Liver (tissue), 9 donors: ENCODE results near the gene PCDH1. TPM values are rescaled to one million over a fixed set of nuclear protein-coding genes. Genes with fewer than 3 reads are reported as not detected.

Source experiments
- DNase-seq: peaks from one replicate; pipeline ENCODE4 v3.0.0-alpha.2; 2017; ENCODE audit warnings: low spot score
- H3K27ac ChIP-seq, 2 donors: one replicate each; pipeline ENCODE4 v1.7.0; 2013; ENCODE audit warnings: inconsistent platforms in 2 of 2, low read length in 2 of 2, control low read depth in 1 of 2, low read depth in 1 of 2, mild to moderate bottlenecking in 1 of 2
- H3K27me3 ChIP-seq, 4 donors: one replicate each; pipeline versions ENCODE4 v1.6.1 to v1.7.0; 2013; ENCODE audit warnings: low read length in 3 of 4, inconsistent platforms in 1 of 4, mild to moderate bottlenecking in 1 of 4, moderate library complexity in 1 of 4; ENCODE audit not compliant: control insufficient read depth in 4 of 4, insufficient read depth in 4 of 4
- H3K36me3 ChIP-seq, 4 donors: one replicate each; pipeline versions ENCODE4 v1.6.1 to v1.7.0; 2013; ENCODE audit warnings: low read length in 3 of 4, mild to moderate bottlenecking in 3 of 4, low read depth in 1 of 4, moderate library complexity in 1 of 4; ENCODE audit not compliant: control insufficient read depth in 4 of 4, insufficient read depth in 3 of 4
- H3K4me1 ChIP-seq, 4 donors: one replicate each; pipeline versions ENCODE4 v1.6.1 to v1.7.0; 2013; ENCODE audit warnings: low read length in 3 of 4, mild to moderate bottlenecking in 3 of 4, moderate library complexity in 1 of 4; ENCODE audit not compliant: control insufficient read depth in 4 of 4, insufficient read depth in 4 of 4
- H3K4me3 ChIP-seq, 3 donors: one replicate each; pipeline versions ENCODE4 v1.6.1 to v1.7.0; 2013; ENCODE audit warnings: low read length in 3 of 3, control low read depth in 1 of 3, low read depth in 1 of 3, mild to moderate bottlenecking in 1 of 3
- H3K9ac ChIP-seq, 2 donors: one replicate each; pipeline ENCODE4 v1.7.0; 2013; ENCODE audit warnings: low read length in 2 of 2, mild to moderate bottlenecking in 2 of 2, moderate library complexity in 2 of 2, control low read depth in 1 of 2, low read depth in 1 of 2
- H3K9me3 ChIP-seq, 4 donors: one replicate each; pipeline versions ENCODE4 v1.6.1 to v1.7.0; 2013; ENCODE audit warnings: low read length in 3 of 4; ENCODE audit not compliant: control insufficient read depth in 4 of 4
- ATF3 ChIP-seq: IDR thresholded peaks from 2 replicates; pipeline ENCODE4 v1.6.1; 2016; ENCODE audit warnings: antibody characterized with exemption
- CTCF ChIP-seq: fragments of 150-350 bp; IDR thresholded peaks from 2 replicates; pipeline ENCODE4 v1.5.1; 2017; ENCODE audit warnings: improper control_type of control experiment, low read depth, low read length; ENCODE audit not compliant: missing input control
- EGR1 ChIP-seq, 2 donors: IDR thresholded peaks; 2 replicates each; pipeline ENCODE4 v1.6.1; 2016 to 2018; ENCODE audit warnings: antibody characterized with exemption in 2 of 2, low read depth in 2 of 2
- FOXA1 ChIP-seq: IDR thresholded peaks from 2 replicates; pipeline ENCODE4 v1.6.1; 2016; ENCODE audit warnings: antibody characterized with exemption
- FOXA2 ChIP-seq: IDR thresholded peaks from 2 replicates; pipeline ENCODE4 v1.6.1; 2016; ENCODE audit warnings: antibody characterized with exemption
- GABPA ChIP-seq, 2 donors: IDR thresholded peaks in 1 of 2; conservative IDR thresholded peaks in 1 of 2; 2 replicates each; pipeline ENCODE4 v1.6.1; 2016; ENCODE audit warnings: antibody characterized with exemption in 2 of 2, mild to moderate bottlenecking in 1 of 2, moderate library complexity in 1 of 2
- HNF4G ChIP-seq: IDR thresholded peaks from 2 replicates; pipeline ENCODE4 v1.6.1; 2016; ENCODE audit warnings: antibody characterized with exemption
- JUND ChIP-seq, 2 donors: IDR thresholded peaks; 2 replicates each; pipeline ENCODE4 v1.6.1; 2016; ENCODE audit warnings: antibody characterized with exemption in 2 of 2
- RAD21 ChIP-seq, 2 donors: IDR thresholded peaks; 2 replicates each; pipeline ENCODE4 v1.6.1; 2016; ENCODE audit warnings: antibody characterized with exemption in 2 of 2, mild to moderate bottlenecking in 2 of 2
- RXRA ChIP-seq, 2 donors: IDR thresholded peaks; 2 replicates each; pipeline ENCODE4 v1.6.1; 2017 to 2018; ENCODE audit warnings: antibody characterized with exemption in 2 of 2, mild to moderate bottlenecking in 1 of 2
- SP1 ChIP-seq: IDR thresholded peaks from 2 replicates; pipeline ENCODE4 v1.6.1; 2018; ENCODE audit warnings: antibody characterized with exemption, mild to moderate bottlenecking
- TAF1 ChIP-seq: conservative IDR thresholded peaks from 2 replicates; pipeline ENCODE4 v1.6.1; 2016; ENCODE audit warnings: antibody characterized with exemption, mild to moderate bottlenecking
- YY1 ChIP-seq: IDR thresholded peaks from 2 replicates; pipeline ENCODE4 v1.6.1; 2016; ENCODE audit warnings: antibody characterized with exemption, mild to moderate bottlenecking
- WGBS: extraction: QIAGEN DNeasy Blood & Tissue Kit; methylation state at CpG from one replicate; pipeline ENCODE4 v1.1.7; 2013; 5-methylcytosine and 5-hydroxymethylcytosine counted together
- polyA plus RNA-seq, 2 donors: library from polyadenylated mRNA; stranded (reverse) in 1 of 2; unstranded in 1 of 2; fragments of 200-250 nt in 1 of 2; fragments of >200 nt in 1 of 2; fragmentation: Nextera tagmentation in 1 of 2; extraction: Ambion mirVana in 1 of 2; gene quantifications; one replicate each; pipeline versions ENCODE4 v1.2.1 to v1.2.3, GENCODE V29; 2013 to 2015
- total RNA-seq, 2 donors: library from RNA; depleted of rRNA; stranded (reverse); fragments of >200 nt; gene quantifications; one replicate each; pipeline ENCODE4 v1.2.3, GENCODE V29; 2014
- TF ChIP-seq, protein P1 (sequence below): IDR thresholded peaks from 2 replicates; pipeline ENCODE4 v1.6.1; 2016; ENCODE audit warnings: antibody characterized with exemption, mild to moderate bottlenecking
- TF ChIP-seq, protein P2 (sequence below): IDR thresholded peaks from 2 replicates; pipeline ENCODE4 v1.6.1; 2016; ENCODE audit warnings: antibody characterized with exemption
- donor health status: healthy.
- donor health status: healthy.
- donor health status: healthy.
- donor health status: healthy.
- donor health status: healthy.

Gene PCDH1
- total and polyA plus RNA-seq, 4 donors = 9.3 to 52.8 (median 15.0) TPM

- Histone ChIP-seq H3K9ac (no peak overlapping the region), H3K27ac (no peak overlapping the region), H3K36me3 (peaks cover 2 to 3% (median 3%) of the 10 kb centered on the region in 4 donors), H3K9me3 (no peaks in the 10 kb centered on the region), H3K4me1 (peaks cover 3 to 17% (median 11%) of the 10 kb centered on the region in 4 donors), H3K4me3 (no peak overlapping the region), H3K27me3 (no peaks in the 10 kb centered on the region)
- DNase-seq = no peak
- 59% methylated on average over 8 of the region's 8 CpGs for WGBS
- no peak for TF ChIP-seq CTCF
- no peak for TF ChIP-seq SP1
- no peak for TF ChIP-seq FOXA1
- no peak for TF ChIP-seq RAD21 (IDR thresholded peaks at IDR 0.05)
- no peak for TF ChIP-seq GABPA (IDR thresholded peaks at IDR 0.05 in 1 of 2, conservative IDR thresholded peaks at IDR 0.05 in 1 of 2)
- no peak for TF ChIP-seq ATF3
- TF ChIP-seq RXRA (IDR thresholded peaks at IDR 0.05) = no peak
- TF ChIP-seq YY1 = no peak
- TF ChIP-seq HNF4G = no peak
- TF ChIP-seq, protein P1, sequence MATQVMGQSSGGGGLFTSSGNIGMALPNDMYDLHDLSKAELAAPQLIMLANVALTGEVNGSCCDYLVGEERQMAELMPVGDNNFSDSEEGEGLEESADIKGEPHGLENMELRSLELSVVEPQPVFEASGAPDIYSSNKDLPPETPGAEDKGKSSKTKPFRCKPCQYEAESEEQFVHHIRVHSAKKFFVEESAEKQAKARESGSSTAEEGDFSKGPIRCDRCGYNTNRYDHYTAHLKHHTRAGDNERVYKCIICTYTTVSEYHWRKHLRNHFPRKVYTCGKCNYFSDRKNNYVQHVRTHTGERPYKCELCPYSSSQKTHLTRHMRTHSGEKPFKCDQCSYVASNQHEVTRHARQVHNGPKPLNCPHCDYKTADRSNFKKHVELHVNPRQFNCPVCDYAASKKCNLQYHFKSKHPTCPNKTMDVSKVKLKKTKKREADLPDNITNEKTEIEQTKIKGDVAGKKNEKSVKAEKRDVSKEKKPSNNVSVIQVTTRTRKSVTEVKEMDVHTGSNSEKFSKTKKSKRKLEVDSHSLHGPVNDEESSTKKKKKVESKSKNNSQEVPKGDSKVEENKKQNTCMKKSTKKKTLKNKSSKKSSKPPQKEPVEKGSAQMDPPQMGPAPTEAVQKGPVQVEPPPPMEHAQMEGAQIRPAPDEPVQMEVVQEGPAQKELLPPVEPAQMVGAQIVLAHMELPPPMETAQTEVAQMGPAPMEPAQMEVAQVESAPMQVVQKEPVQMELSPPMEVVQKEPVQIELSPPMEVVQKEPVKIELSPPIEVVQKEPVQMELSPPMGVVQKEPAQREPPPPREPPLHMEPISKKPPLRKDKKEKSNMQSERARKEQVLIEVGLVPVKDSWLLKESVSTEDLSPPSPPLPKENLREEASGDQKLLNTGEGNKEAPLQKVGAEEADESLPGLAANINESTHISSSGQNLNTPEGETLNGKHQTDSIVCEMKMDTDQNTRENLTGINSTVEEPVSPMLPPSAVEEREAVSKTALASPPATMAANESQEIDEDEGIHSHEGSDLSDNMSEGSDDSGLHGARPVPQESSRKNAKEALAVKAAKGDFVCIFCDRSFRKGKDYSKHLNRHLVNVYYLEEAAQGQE = no peak
- TF ChIP-seq JUND (IDR thresholded peaks at IDR 0.05) = no peak
- no peak for TF ChIP-seq FOXA2
- TF ChIP-seq TAF1 = no peak
- TF ChIP-seq, protein P2, sequence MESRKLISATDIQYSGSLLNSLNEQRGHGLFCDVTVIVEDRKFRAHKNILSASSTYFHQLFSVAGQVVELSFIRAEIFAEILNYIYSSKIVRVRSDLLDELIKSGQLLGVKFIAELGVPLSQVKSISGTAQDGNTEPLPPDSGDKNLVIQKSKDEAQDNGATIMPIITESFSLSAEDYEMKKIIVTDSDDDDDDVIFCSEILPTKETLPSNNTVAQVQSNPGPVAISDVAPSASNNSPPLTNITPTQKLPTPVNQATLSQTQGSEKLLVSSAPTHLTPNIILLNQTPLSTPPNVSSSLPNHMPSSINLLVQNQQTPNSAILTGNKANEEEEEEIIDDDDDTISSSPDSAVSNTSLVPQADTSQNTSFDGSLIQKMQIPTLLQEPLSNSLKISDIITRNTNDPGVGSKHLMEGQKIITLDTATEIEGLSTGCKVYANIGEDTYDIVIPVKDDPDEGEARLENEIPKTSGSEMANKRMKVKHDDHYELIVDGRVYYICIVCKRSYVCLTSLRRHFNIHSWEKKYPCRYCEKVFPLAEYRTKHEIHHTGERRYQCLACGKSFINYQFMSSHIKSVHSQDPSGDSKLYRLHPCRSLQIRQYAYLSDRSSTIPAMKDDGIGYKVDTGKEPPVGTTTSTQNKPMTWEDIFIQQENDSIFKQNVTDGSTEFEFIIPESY = no peak
- no peak for TF ChIP-seq EGR1 (IDR thresholded peaks at IDR 0.05; ENCODE audit: low read depth in 2 of 2)
These were observed 22.8 kb downstream of the PCDH1 start for GRCh38 chr5:141855265-141856036.
